ENCODE data around the gene ZNF549. TPM values are rescaled to one million over a fixed set of nuclear protein-coding genes. Genes with fewer than 3 reads are reported as not detected.

The ZNF549 gene
- total RNA-seq, 2 donors from 2014 or later, result 7.4 to 7.9 TPM

DNA sequence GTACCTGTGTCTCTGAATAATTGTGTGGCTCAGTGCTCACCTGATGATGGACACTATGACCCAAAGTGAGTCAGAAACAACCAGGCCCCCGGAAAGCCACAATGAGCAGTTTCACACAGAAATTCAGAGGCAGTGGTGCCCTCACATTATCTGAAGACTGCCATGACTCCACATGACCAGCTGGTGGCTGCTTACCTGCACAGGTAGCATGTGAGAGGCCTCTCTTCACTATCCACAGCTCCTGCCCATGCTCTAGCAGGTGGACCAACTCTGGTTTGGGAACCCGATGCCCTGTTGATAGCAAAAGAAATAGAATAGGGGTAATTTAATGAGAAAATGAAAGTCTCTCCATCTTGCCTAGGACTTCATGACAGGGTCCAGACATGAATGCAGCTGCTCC lies 25.3 kb downstream of the ZNF549 start:
- Mint-ChIP-seq H3K27ac (no peak overlapping the region), H3K36me3 (ENCODE audit: low read depth) (peaks cover 25% of the 10 kb centered on the region), H3K4me1 (no peaks in the 10 kb centered on the region), H3K4me3 (no peak overlapping the region), H3K27me3 (no peaks in the 10 kb centered on the region)
- no peak for DNase-seq
- ATAC-seq, result no peak
- peaks cover 39% of the 10 kb centered on the region for H3K9me3 ChIP-seq (ENCODE audit: control insufficient read depth, low read length, poor library complexity, severe bottlenecking)

DNA sequence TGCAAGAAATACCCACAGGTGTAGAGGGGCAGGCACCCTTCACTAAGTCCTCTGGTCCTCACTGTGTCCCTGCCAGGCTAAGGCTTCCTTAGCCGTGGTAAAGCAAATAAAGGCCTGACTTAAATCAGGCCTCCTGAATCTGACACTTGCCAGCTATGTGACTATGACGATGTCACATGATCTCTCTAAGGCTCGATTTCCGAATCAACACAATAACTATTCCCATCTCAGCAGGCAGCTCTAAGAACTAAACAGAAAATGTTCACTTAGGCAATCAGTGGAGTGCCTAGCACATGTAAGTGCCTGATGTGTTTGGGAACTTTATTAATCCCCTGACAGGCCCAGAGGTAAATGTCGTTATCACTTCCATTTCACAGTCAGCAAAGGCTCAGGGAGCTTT lies 30.5 kb downstream of the ZNF549 start:
- Mint-ChIP-seq H3K4me1 (peaks cover 14% of the 10 kb centered on the region), H3K27ac (no peak overlapping the region), H3K27me3 (no peaks in the 10 kb centered on the region), H3K36me3 (ENCODE audit: low read depth) (peaks cover 10% of the 10 kb centered on the region), H3K4me3 (peak overlapping the region; percentile 93)
- H3K9me3 ChIP-seq (ENCODE audit: control insufficient read depth, low read length, poor library complexity, severe bottlenecking), result peaks cover 2% of the 10 kb centered on the region
- no peak for ATAC-seq
- DNase-seq, result no peak

DNA sequence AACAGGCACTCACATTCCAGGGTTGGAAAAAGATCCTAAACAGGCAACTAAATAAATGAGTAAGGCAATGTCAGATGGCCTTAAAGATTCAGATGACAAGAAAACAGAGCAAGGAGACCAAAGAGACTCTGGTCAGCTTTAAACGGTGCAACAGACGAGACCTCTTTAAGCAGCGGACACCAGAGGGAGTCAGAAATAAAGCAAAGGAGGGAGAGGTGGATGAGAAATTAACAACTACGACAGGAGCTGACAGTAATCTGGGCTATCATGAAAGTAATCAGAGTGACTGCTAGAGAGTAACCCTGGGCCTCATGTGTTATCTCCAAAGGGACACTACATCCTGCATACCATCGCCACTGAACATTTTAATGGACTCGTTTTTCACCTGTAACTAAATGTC lies 31.4 kb downstream of the ZNF549 start:
- DNase-seq, result no peak
- Mint-ChIP-seq H3K4me3 (peak overlapping the region; percentile 93), H3K27me3 (no peaks in the 10 kb centered on the region), H3K4me1 (peaks cover 14% of the 10 kb centered on the region), H3K36me3 (ENCODE audit: low read depth) (peaks cover 9% of the 10 kb centered on the region), H3K27ac (peak overlapping the region; percentile 86)
- no peak for ATAC-seq
- peaks cover 5% of the 10 kb centered on the region for H3K9me3 ChIP-seq (ENCODE audit: control insufficient read depth, low read length, poor library complexity, severe bottlenecking)

DNA sequence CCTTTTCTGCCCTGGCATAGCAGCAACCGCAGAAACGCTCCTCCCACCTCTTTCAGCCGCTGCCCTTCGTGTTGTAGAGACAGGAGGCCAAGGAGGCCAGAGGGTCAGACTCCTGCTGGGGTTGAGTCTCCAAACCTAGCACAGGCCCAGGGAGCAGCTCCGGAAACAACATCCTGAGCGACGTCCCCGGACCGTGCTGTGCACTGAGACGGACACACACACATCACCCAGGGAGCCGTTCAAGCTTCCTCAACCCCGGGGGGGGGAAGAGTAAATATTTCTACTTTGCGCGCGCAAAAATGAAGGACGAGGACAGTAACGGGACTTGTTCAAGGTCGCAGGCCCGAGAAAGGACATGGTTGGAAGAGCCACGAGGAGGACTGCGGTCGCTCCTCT lies 31.9 kb downstream of the ZNF549 start:
- Mint-ChIP-seq H3K27ac (peak overlapping the region; percentile 86), H3K27me3 (no peaks in the 10 kb centered on the region), H3K4me1 (peaks cover 14% of the 10 kb centered on the region), H3K36me3 (ENCODE audit: low read depth) (peaks cover 8% of the 10 kb centered on the region), H3K4me3 (peak overlapping the region; percentile 93)
- peaks cover 10% of the 10 kb centered on the region for H3K9me3 ChIP-seq (ENCODE audit: control insufficient read depth, low read length, poor library complexity, severe bottlenecking)
- DNase-seq (no peak), ATAC-seq (peak; percentile 13)

- Mint-ChIP-seq H3K36me3 (ENCODE audit: low read depth) (peaks cover 7% of the 10 kb centered on the region), H3K4me1 (peaks cover 14% of the 10 kb centered on the region), H3K27me3 (no peaks in the 10 kb centered on the region), H3K4me3 (peak within 1 kb of the TSS; percentile 93), H3K27ac (peak within 1 kb of the TSS; percentile 86)
- peaks cover 12% of the 10 kb centered on the region for H3K9me3 ChIP-seq (ENCODE audit: control insufficient read depth, low read length, poor library complexity, severe bottlenecking)
- ATAC-seq (peak; percentile 99), DNase-seq (peak; percentile 71 to 77 (median 75))
Observed at GRCh38 chr19:57559404-57560025, 32.4 kb downstream of the ZNF549 start, which contains the start of gene ZNF550. Gene ZNF550, minus strand, starts transcription at chr19:57559863. Its CDS starts 181 bp downstream, at chr19:57559682.

GRCh38 chr19:57560049-57560491 lies 32.9 kb downstream of the ZNF549 start:
- H3K27ac Mint-ChIP-seq, result peak overlapping the region; percentile 86
- H3K36me3 Mint-ChIP-seq (ENCODE audit: low read depth), result peaks cover 3% of the 10 kb centered on the region
- H3K9me3 ChIP-seq (ENCODE audit: control insufficient read depth, low read length, poor library complexity, severe bottlenecking), result peaks cover 12% of the 10 kb centered on the region
- DNase-seq (no peak), ATAC-seq (no peak)
- H3K4me1 Mint-ChIP-seq, result peaks cover 14% of the 10 kb centered on the region
- H3K27me3 Mint-ChIP-seq, result no peaks in the 10 kb centered on the region
- peak overlapping the region; percentile 93 for H3K4me3 Mint-ChIP-seq

DNA sequence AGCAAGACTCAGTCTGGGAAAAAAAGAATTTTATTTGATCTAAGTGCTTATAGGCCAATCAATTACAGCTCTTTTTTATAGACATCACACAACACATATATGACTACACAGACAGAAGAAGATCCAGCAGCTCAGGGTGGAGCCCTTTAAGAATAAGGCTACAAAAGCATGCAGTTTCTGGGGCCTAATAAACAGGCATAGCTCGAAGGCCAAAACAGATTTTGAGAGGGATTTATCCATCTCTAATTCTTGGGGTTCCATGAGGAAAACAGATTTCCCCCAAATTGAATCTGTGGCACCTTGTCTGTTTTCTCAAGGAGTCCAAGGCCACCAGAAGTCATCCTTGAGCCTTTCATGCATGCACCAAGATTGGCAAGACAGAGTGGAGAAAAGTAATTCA lies 36.4 kb downstream of the ZNF549 start:
- H3K9me3 ChIP-seq (ENCODE audit: control insufficient read depth, low read length, poor library complexity, severe bottlenecking), result peaks cover 28% of the 10 kb centered on the region
- Mint-ChIP-seq H3K4me3 (no peak overlapping the region), H3K27me3 (no peaks in the 10 kb centered on the region), H3K4me1 (peaks cover 8% of the 10 kb centered on the region), H3K36me3 (ENCODE audit: low read depth) (peaks cover 3% of the 10 kb centered on the region), H3K27ac (no peak overlapping the region)
- no peak for DNase-seq
- no peak for ATAC-seq

- Mint-ChIP-seq H3K4me1 (no peaks in the 10 kb centered on the region), H3K27me3 (no peaks in the 10 kb centered on the region), H3K4me3 (no peak overlapping the region), H3K27ac (no peak overlapping the region), H3K36me3 (ENCODE audit: low read depth) (no peaks in the 10 kb centered on the region)
- DNase-seq (no peak), ATAC-seq (no peak)
- H3K9me3 ChIP-seq (ENCODE audit: control insufficient read depth, low read length, poor library complexity, severe bottlenecking), result peaks cover 41% of the 10 kb centered on the region
Observed at GRCh38 chr19:57566396-57567265, 39.5 kb downstream of the ZNF549 start.

- H3K4me1 Mint-ChIP-seq, result no peaks in the 10 kb centered on the region
- H3K27ac Mint-ChIP-seq, result no peak overlapping the region
- no peak for DNase-seq
- H3K27me3 Mint-ChIP-seq, result no peaks in the 10 kb centered on the region
- no peak overlapping the region for H3K4me3 Mint-ChIP-seq
- ATAC-seq, result no peak
- H3K36me3 Mint-ChIP-seq (ENCODE audit: low read depth), result peaks cover 2% of the 10 kb centered on the region
- peaks cover 59% of the 10 kb centered on the region for H3K9me3 ChIP-seq (ENCODE audit: control insufficient read depth, low read length, poor library complexity, severe bottlenecking)
Observed at GRCh38 chr19:57570707-57571106, 43.6 kb downstream of the ZNF549 start.

GRCh38 chr19:57572415-57572947 lies 45.3 kb downstream of the ZNF549 start:
- Mint-ChIP-seq H3K36me3 (ENCODE audit: low read depth) (peaks cover 9% of the 10 kb centered on the region), H3K27ac (no peak overlapping the region), H3K4me3 (no peak overlapping the region), H3K4me1 (no peaks in the 10 kb centered on the region), H3K27me3 (no peaks in the 10 kb centered on the region)
- DNase-seq (no peak), ATAC-seq (no peak)
- H3K9me3 ChIP-seq (ENCODE audit: control insufficient read depth, low read length, poor library complexity, severe bottlenecking), result peaks cover 53% of the 10 kb centered on the region

- Mint-ChIP-seq H3K27ac (no peak overlapping the region), H3K36me3 (ENCODE audit: low read depth) (peaks cover 9% of the 10 kb centered on the region), H3K4me1 (peaks cover 3% of the 10 kb centered on the region), H3K4me3 (peak overlapping the region; percentile 0), H3K27me3 (no peaks in the 10 kb centered on the region)
- DNase-seq, result no peak
- ATAC-seq, result no peak
- H3K9me3 ChIP-seq (ENCODE audit: control insufficient read depth, low read length, poor library complexity, severe bottlenecking), result peaks cover 34% of the 10 kb centered on the region
Observed at GRCh38 chr19:57576661-57577060, 49.5 kb downstream of the ZNF549 start.

GRCh38 chr19:57578487-57579205 lies 51.5 kb downstream of the ZNF549 start, which contains the start of gene ZNF416:
Gene ZNF416, minus strand, starts transcription at chr19:57578911. Its CDS starts 207 bp downstream, at chr19:57578704.
- DNase-seq, result peak; percentile 81 to 92 (median 90)
- Mint-ChIP-seq H3K4me3 (peak within 1 kb of the TSS; percentile 74), H3K4me1 (peaks cover 3% of the 10 kb centered on the region), H3K36me3 (ENCODE audit: low read depth) (peaks cover 9% of the 10 kb centered on the region), H3K27ac (no peak within 1 kb of the TSS), H3K27me3 (no peaks in the 10 kb centered on the region)
- peak; percentile 98 for ATAC-seq
- H3K9me3 ChIP-seq (ENCODE audit: control insufficient read depth, low read length, poor library complexity, severe bottlenecking), result peaks cover 16% of the 10 kb centered on the region

- Mint-ChIP-seq H3K4me1 (peaks cover 7% of the 10 kb centered on the region), H3K4me3 (peak overlapping the region; percentile 87), H3K36me3 (ENCODE audit: low read depth) (peaks cover 6% of the 10 kb centered on the region), H3K27me3 (no peaks in the 10 kb centered on the region), H3K27ac (no peak overlapping the region)
- DNase-seq (no peak), ATAC-seq (no peak)
- peaks cover 3% of the 10 kb centered on the region for H3K9me3 ChIP-seq (ENCODE audit: control insufficient read depth, low read length, poor library complexity, severe bottlenecking)
Observed at GRCh38 chr19:57583104-57583520, 56.0 kb downstream of the ZNF549 start.
